ENCODE measurements around the gene PTPRF.

The PTPRF gene

DNA sequence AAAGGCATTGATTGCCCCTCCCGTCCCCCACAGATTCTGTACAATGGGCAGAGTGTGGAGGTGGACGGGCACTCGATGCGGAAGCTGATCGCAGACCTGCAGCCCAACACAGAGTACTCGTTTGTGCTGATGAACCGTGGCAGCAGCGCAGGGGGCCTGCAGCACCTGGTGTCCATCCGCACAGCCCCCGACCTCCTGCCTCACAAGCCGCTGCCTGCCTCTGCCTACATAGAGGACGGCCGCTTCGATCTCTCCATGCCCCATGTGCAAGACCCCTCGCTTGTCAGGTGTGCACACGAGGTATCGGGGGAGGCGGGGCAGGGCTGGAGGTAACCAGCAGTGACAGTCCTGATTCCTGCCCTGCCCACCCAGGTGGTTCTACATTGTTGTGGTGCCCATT, 74.5 kb downstream of the PTPRF start:
- TF ChIP-seq CTCF (conservative IDR thresholded peaks at IDR 0.05; ENCODE audit: low read depth, low read length), result no peak
- H3K4me3 ChIP-seq (ENCODE audit: low read length), result no peak overlapping the region
- no peak for DNase-seq (ENCODE audit: low read depth)

DNA sequence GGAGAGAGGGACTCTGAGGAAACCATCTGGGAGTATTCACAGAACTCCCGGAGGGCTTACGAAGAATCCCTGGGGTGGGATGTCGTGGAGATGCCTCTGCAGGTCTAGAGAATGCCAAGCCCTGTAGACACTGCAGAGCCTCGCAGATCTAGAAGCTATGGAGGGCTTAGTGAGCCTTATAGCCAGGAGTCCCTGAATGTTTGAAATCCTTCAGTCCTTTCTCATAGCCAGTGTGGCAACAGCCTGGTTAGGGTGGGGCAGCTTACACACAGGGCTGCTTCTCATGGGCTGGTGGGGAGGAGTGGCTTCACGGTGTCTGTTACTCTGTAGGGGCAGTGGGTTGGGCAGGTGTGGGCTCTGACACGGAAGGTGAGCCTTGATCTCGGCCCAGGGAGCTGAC, 75.1 kb downstream of the PTPRF start:
- no peak for DNase-seq (ENCODE audit: low read depth)
- TF ChIP-seq CTCF (conservative IDR thresholded peaks at IDR 0.05; ENCODE audit: low read depth, low read length), result no peak
- H3K4me3 ChIP-seq (ENCODE audit: low read length), result no peak overlapping the region

GRCh38 chr1:43606624-43607023, 75.9 kb downstream of the PTPRF start:
- no peak overlapping the region for H3K4me3 ChIP-seq (ENCODE audit: low read length)
- DNase-seq (ENCODE audit: low read depth), result no peak
- TF ChIP-seq CTCF (conservative IDR thresholded peaks at IDR 0.05; ENCODE audit: low read depth, low read length), result no peak

- H3K4me3 ChIP-seq (ENCODE audit: low read length), result no peak overlapping the region
- no peak for TF ChIP-seq CTCF (conservative IDR thresholded peaks at IDR 0.05; ENCODE audit: low read depth, low read length)
- no peak for DNase-seq (ENCODE audit: low read depth)
Measured at GRCh38 chr1:43608827-43609226, 78.1 kb downstream of the PTPRF start.

GRCh38 chr1:43610339-43610738, 79.7 kb downstream of the PTPRF start:
- no peak for DNase-seq (ENCODE audit: low read depth)
- TF ChIP-seq CTCF (conservative IDR thresholded peaks at IDR 0.05; ENCODE audit: low read depth, low read length), result no peak
- no peak overlapping the region for H3K4me3 ChIP-seq (ENCODE audit: low read length)

DNA sequence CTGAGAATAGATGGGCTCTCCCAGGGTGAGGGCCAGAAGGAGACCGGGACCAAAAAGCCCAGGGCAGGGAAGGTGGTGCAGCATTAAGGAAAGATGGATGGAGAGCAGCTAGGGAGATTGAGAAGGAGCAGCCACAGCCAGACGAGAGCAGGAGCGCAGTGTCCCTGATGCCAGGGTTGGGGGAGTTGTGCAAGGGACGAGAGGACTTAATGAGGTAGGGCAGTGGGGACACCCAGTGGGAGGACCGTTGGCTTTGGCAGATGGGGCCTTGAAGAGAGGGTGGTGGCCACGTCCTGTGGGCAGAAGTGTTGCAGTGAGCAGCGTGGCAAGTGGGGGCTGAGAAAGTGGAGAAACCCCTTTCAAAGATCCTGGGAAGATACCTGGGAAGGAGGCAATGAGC, 81.3 kb downstream of the PTPRF start:
- DNase-seq (ENCODE audit: low read depth), result no peak
- no peak overlapping the region for H3K4me3 ChIP-seq (ENCODE audit: low read length)
- no peak for TF ChIP-seq CTCF (conservative IDR thresholded peaks at IDR 0.05; ENCODE audit: low read depth, low read length)

GRCh38 chr1:43612406-43612805, 81.7 kb downstream of the PTPRF start:
- H3K4me3 ChIP-seq (ENCODE audit: low read length), result no peak overlapping the region
- DNase-seq (ENCODE audit: low read depth), result no peak

More at GRCh38 chr1:43612406-43612805, 81.7 kb downstream of the PTPRF start:
- no peak for TF ChIP-seq CTCF (conservative IDR thresholded peaks at IDR 0.05; ENCODE audit: low read depth, low read length)
